NCI-H2081 treated with DMSO at 0.1 percent for 48 hours (cell line): Measurements from ENCODE around the gene EMX1.
A peak's percentile ranks its signal among the peaks of the same experiment; 100 is the strongest.

Experiments
- DNase-seq: peaks from one replicate; lab custom pipeline; 2025; lab: John Stamatoyannopoulos, UW

Gene EMX1

DNA sequence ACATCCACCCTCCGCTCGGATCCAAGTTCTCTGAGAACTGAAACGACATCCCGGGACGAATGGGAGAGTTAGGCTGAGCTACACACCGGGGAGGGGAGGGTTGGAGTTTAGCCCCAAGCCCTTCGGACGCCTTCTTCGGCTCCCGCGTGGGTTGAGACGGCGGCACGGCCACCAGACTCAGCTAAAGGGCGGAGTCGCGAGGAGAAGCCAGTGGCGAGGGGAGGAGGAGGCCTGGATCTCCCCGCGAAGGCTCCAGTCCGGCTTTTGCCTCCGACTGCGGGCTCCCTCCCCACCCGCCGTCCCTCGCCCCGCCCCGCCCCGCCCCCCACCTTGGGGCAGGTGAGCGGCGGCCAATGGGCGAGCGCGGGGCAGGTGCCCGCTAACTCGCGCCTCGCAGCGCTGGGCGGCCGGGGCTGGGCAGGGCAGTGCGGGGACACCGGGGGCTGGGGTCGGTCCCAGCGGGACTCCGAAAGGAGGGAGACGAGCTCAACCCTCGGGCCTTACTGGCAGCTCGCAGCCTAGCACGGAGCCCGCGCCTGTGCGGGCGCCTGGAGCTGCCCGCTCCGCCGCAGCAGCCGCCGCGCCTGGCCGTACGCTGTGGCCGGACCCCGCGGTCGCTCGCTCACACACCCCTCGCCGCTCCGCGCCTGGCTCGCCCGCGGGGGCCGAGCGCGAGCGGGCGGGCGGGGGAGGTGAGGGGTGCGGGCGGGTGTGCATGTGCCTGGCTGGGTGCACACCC, at the start of gene EMX1:
EMX1 (plus strand) TSS at position 382 of the 739 bp plus-strand sequence; CDS start at position 716, 334 bp downstream.
- DNase-seq, result peak; percentile 22

- DNase-seq, result no peak
Observed at GRCh38 chr2:72871060-72871459, 46.3 kb upstream of the EMX1 start.

GRCh38 chr2:72871880-72872279, 45.4 kb upstream of the EMX1 start:
- DNase-seq, result no peak

DNA sequence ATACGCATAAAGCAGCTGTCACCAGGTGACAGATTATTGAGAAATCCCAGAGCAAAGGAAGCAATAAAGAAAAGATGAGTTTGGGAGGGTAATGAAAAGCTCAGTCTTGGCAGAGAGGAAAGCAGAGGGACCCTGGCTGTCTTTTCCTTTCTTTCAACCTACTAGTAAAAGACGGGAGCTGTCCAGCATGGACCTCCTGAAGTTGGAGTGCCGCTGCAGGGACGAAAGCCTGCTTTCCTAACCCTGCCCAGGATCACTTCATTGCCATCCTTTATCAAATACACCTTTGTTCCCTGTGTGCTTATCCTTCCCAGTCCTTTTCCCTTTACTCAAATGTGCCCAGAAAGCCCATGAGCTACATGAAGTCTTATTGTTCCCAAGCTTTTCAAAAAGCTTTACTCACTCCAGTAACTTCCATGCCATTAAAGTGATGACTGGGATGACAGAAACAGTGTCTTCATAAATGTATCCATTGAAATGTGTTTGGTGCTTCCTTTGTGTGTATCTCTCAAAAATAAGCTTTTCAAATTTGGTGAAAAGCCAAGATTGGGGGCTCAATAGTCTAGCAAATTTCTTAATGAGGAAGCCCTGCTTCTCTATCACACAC, 33.9 kb upstream of the EMX1 start:
- no peak for DNase-seq

DNA sequence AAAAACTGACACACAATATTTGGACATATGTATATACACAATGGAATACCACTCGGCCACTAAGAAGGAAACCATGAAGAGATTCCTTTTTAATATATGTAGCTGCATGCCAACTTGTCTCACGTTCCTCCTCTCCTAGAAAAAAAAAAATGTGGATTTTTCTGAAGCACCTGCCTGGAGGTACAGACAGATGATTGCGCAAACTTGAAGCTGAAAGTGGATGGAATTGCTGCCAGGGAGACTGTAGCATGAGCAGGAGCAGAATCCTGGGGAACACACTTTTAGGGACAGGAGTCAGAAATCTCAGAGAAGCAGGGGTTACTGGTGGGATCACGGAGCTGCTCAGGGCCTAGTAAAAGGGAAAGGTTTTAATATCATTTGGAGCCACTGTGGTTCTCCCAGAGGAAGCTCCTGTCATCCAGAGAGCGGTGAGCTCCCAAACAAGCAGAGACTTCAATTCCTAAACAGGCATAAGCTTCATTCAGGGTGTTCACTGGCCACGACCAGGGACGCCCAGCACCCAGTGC, 30.8 kb upstream of the EMX1 start:
- no peak for DNase-seq

- DNase-seq, result no peak
Observed at GRCh38 chr2:72887032-72887739, 30.1 kb upstream of the EMX1 start, which contains the start of gene SPR. SPR (plus strand) TSS chr2:72887408; CDS start chr2:72887433, 25 bp downstream.

DNA sequence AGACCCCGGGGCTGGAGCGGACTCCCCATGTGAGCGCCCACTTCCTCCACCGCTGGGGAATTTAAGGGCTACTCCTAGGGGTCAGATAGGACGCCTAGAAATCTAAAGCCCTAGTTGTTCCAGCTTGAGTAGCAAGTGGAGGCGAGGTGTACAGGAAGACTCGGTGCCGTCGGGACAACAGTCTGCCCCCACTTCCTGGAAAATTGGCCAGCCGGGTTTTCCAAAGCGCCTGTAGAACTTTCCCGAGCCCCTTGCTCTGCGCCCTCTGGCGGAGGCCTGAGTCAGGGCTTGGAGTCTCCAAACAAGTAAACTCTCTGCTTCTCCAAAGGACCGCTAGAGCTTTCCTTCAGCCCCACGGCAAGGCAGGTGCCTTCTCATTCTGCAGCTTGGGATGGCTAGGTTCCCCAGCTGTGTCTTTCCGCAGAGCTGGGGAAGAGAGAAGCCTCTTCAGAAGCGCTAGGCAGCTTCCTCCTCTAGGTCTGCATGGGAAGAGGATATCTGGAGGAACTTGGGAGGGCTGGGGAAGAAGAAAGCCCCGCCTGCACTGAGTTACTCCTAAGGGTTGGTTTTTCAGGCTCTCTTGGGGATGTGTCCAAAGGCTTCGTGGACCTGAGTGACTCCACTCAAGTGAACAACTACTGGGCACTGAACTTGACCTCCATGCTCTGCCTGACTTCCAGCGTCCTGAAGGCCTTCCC, 29.4 kb upstream of the EMX1 start:
- no peak for DNase-seq

DNA sequence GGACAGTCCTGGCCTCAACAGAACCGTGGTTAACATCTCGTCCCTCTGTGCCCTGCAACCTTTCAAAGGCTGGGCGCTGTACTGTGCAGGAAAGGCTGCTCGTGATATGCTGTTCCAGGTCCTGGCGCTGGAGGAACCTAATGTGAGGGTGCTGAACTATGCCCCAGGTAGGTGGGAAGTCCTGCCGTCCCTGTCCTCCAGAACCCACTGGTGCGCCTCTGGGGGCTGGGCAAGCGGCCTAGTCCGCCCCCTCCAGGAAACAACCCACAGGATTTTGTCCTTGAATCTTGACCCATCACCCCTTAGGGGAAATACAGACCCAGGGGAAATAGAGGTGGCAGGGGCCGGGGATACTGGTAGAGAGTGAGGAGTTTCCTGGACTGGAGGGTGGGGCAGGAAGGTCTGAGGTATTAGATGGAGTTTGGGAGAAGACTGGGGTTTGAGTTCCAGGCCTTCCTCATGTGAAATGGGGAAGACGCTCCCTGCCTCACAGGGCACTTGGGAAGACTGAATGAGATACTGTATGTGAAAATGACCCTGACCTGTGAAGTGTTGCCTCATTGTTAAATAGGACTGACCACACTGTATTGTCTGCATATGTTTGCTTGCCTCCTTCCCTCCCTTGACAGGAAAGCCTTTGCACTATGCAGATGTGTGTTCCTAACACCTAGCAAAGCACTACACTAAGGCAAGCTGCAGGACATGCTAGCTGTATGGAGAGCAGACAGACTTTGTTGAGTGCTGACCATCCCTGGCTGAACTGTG, 28.7 kb upstream of the EMX1 start:
- no peak for DNase-seq

- DNase-seq, result no peak
Observed at GRCh38 chr2:72889991-72890390, 27.3 kb upstream of the EMX1 start.

- DNase-seq, result no peak
Observed at GRCh38 chr2:72891091-72891818, 26.1 kb upstream of the EMX1 start.

DNA sequence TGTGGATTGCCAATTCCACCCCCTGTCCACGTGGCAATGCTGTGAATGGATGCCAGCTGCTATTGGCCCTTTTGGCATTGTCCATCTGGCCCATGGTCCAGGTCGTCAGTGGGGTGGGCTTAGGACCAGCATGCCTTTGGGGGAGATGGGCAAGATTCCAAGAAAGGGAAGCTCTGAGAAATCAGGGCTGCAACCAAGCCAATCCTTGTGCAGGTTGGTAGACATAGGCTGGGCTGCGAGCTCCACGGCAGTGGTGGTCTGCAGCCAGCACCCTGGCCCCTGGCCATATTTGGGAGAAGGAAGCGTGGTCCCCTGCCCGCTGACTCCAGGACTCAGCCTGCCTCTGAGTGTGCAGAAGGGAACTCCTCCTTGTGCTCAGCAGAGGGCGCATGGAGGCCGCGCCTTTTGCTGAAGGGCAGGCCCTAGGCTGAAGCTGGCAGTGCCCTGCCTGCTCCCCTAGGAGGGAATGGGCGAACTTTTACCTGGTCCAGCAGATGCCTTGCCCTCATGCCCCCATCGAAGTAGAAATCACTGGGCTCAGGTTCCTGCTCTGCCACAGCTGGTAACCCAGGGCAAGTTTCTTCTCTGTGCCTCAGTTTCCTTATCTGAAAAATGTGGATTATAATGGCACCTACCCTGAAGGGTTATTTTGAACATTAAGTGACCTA, 24.7 kb upstream of the EMX1 start:
- no peak for DNase-seq

GRCh38 chr2:72893594-72894319, 23.6 kb upstream of the EMX1 start:
- no peak for DNase-seq

DNA sequence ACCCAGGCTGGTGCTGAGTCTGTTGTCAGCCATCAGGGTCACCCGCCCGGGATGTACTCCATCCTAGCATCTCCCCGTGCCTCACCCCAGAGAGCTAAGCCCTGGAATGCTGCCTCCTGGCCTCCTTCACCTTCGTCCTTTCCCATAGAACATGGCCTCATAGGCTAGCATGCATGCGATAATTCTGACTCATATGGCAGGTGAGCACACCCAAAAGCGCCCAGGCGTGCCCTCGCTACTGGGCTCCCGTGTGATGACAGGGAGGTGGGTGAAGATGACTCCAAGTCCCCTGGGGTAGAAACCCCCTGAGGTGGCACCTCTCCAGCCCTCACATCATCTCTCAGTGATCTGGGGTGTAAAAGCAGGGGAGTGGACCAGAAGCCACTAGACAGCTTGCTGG, 22.8 kb upstream of the EMX1 start:
- no peak for DNase-seq

DNA sequence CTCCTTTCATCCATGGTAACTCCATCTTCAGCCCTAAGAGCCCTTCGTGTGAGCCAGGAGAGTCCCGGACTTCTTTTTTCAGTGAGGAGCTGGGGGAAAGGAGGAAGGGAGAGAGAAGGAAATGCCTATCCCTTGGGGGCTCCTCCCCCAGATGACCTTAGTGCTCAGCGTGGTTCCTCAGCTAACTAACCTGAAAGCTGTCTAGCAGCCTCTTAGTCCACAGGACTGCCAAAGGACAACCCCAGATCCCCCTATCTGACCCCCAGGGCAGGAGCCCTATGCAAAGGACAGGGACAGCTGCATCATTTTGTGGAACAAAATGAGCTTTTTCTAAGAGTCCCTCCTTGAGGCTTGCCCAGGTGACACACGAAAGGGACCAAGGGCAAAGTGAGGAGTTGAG, 22.2 kb upstream of the EMX1 start:
- DNase-seq, result no peak

GRCh38 chr2:72895759-72896281, 21.5 kb upstream of the EMX1 start:
- DNase-seq, result no peak

GRCh38 chr2:72896446-72896845, 20.9 kb upstream of the EMX1 start:
- no peak for DNase-seq

DNA sequence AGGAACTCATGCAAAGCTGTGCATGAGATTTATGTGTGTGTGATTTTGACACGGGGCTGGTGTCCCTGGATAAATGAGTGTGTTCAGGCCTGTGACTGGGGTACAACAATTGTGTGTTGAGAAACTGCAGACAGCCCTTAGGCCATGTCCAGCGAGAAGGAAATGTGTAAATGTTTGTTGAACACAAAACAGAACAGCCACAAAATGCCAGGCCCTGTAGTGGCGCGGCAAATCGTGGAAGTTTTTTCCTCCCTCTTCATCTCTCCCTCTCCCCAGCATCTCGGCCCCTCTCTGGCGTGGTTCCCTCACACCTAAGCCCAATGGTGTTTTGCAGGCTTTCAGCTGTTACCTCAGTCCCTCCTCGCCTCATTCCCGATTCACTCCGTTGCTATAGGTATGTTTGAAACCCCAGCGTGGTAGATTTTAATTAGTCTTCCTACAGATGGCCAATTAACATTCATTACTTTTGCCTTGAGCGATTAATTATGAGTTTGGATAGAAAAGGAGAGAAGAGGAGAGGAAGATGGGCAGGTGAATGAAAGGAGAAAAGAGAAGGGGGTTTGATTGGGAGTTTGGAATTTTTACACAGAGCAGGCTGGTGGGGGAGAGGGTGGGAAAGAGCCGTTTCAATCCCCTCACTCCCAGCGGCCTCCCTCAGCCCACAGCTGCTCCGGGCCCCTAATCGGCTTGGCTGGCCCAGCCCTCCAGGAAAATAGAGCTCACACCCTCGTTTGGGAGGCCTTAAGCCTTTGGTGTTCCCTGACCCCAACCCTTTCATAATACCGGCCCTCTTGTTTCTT, 19.3 kb upstream of the EMX1 start:
- no peak for DNase-seq

DNA sequence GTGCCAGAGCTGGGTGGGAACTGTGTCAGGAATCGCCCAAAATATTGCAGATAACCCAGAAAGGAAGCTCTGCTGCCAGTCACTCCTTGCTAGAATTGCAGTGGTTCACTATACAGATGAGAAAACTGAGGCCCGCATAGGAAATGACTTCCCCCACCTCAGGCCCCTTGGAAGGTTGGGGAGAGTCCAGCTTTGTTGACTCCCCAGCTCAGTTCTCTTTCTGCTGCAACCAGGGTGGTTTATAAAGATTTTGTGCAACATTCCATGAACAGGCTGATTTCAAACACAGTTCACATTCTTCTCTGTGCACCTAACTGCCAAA, 18.8 kb upstream of the EMX1 start:
- DNase-seq, result no peak
